ENCODE data around the gene F2RL3.

Gene F2RL3

DNA sequence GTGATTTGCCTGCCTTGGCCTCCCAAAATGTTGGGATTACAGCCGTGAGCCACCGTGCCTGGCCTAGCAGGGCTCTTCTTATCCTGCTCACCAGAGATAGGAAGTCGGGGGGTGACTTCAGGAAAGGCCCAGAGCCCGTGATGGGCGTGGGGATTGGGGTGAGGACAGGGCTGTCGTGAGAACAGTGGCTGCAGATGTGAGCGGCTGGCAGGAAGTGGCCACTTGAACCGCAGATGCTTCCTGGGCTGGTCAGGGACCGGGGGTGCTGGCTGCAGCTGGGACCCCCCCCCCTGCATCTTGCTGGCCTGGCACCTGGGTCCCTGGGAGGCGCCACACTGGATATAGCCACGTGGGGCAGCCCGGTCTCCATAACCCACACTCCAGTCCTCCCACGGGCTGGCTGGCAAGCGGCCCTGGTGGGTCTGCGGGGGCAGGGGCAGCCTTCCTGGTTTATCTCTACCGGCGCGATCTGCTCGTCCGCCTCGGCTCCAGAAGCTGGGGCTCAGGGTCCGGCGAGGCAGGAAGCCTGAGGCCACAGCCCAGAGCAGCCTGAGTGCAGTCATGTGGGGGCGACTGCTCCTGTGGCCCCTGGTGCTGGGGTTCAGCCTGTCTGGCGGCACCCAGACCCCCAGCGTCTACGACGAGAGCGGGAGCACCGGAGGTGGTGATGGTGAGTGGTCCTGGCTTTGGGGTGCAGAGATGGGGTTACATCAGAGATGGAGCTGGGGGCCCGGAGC, at the start of gene F2RL3:
F2RL3 (plus strand) TSS at position 371 of the 737 bp plus-strand sequence; CDS start at position 562, 191 bp downstream.
- no peaks in the 10 kb centered on the region for H3K36me3 ChIP-seq
- TF ChIP-seq, protein P1, sequence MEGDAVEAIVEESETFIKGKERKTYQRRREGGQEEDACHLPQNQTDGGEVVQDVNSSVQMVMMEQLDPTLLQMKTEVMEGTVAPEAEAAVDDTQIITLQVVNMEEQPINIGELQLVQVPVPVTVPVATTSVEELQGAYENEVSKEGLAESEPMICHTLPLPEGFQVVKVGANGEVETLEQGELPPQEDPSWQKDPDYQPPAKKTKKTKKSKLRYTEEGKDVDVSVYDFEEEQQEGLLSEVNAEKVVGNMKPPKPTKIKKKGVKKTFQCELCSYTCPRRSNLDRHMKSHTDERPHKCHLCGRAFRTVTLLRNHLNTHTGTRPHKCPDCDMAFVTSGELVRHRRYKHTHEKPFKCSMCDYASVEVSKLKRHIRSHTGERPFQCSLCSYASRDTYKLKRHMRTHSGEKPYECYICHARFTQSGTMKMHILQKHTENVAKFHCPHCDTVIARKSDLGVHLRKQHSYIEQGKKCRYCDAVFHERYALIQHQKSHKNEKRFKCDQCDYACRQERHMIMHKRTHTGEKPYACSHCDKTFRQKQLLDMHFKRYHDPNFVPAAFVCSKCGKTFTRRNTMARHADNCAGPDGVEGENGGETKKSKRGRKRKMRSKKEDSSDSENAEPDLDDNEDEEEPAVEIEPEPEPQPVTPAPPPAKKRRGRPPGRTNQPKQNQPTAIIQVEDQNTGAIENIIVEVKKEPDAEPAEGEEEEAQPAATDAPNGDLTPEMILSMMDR (IDR thresholded peaks at IDR 0.05; ENCODE audit: low read depth, low read length), result no peak
- H3K4me3 ChIP-seq (ENCODE audit: low read depth, low read length), result no peak within 1 kb of the TSS
- H3K27me3 ChIP-seq (ENCODE audit: insufficient read depth, low read depth, severe bottlenecking), result no peaks in the 10 kb centered on the region
- DNase-seq, result no peak
- no peaks in the 10 kb centered on the region for H3K9me3 ChIP-seq (ENCODE audit: severe bottlenecking)
- no peak within 1 kb of the TSS for H3K27ac ChIP-seq

DNA sequence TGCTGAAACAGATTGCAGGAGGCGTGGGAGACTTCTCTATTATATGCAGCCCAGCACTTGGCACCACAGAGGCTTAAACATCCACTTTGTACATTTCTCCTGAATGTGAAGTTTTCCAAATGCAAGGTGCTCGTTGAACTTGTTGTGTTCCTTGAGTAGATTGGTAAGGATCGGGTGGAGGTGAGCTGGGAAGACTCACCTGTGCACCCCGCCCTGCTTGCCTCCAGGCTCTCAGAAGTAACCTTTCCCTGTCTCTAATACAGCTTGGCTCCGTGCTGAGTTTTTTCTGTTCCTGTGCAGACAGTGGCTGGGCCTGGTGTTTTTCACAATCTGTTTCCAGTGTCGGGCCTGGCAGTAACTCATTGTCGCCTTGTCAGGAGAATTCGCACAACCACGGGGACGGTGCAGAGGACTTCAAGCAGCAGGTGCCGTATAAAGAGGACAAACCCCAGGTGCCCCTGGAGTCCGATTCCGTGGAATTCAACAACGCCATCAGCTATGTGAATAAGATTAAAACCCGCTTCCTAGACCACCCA, 47.3 kb upstream of the F2RL3 start:
- no peak overlapping the region for H3K27ac ChIP-seq
- H3K4me3 ChIP-seq (ENCODE audit: low read depth, low read length), result no peak overlapping the region
- no peaks in the 10 kb centered on the region for H3K9me3 ChIP-seq (ENCODE audit: severe bottlenecking)
- no peak for DNase-seq
- TF ChIP-seq, protein P1 (IDR thresholded peaks at IDR 0.05; ENCODE audit: low read depth, low read length), result no peak
- H3K27me3 ChIP-seq (ENCODE audit: insufficient read depth, low read depth, severe bottlenecking), result no peaks in the 10 kb centered on the region
- peaks cover 74% of the 10 kb centered on the region for H3K36me3 ChIP-seq

DNA sequence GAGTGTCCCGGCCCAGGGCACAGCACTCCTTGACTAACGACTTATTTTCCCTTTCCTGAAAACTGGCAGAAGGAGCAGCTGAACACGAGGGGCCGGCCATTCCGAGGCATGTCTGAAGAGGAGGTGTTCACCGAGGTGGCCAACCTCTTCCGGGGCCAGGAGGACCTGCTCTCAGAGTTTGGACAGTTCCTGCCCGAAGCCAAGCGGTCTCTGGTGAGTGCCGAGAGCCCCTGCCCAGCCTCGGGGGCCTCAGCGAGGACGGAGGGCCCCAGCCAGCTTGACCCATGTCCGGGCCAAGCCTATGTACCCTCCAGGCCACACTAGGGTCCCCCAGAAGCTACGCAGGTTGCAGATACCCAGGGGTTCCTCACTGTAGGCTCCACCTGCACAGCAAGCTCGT, 41.9 kb upstream of the F2RL3 start:
- H3K36me3 ChIP-seq, result peaks cover 85% of the 10 kb centered on the region
- TF ChIP-seq, protein P1 (IDR thresholded peaks at IDR 0.05; ENCODE audit: low read depth, low read length), result no peak
- no peaks in the 10 kb centered on the region for H3K9me3 ChIP-seq (ENCODE audit: severe bottlenecking)
- no peaks in the 10 kb centered on the region for H3K27me3 ChIP-seq (ENCODE audit: insufficient read depth, low read depth, severe bottlenecking)
- no peak overlapping the region for H3K4me3 ChIP-seq (ENCODE audit: low read depth, low read length)
- H3K27ac ChIP-seq, result no peak overlapping the region
- DNase-seq, result no peak

DNA sequence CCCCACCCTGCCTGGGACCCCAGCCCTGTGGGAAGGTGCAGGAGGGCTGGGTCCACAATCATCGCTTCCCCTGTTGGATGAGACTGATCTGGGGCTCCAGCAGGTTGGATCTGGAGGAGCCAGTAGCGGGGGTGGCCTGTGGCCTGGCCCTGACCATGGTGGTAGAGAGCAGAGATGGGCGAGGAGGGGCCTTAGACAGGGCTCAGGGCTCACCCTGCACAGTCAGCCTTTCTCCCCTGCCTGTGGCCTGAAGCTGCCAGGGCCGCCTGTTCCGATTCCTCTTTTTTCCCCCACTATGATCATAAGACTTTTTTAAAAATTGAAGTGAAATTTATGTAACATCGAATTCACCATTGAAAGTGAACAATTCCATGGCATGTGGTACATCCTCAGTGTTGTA, 41.4 kb upstream of the F2RL3 start:
- TF ChIP-seq, protein P1 (IDR thresholded peaks at IDR 0.05; ENCODE audit: low read depth, low read length), result no peak
- peaks cover 84% of the 10 kb centered on the region for H3K36me3 ChIP-seq
- no peak for DNase-seq

DNA sequence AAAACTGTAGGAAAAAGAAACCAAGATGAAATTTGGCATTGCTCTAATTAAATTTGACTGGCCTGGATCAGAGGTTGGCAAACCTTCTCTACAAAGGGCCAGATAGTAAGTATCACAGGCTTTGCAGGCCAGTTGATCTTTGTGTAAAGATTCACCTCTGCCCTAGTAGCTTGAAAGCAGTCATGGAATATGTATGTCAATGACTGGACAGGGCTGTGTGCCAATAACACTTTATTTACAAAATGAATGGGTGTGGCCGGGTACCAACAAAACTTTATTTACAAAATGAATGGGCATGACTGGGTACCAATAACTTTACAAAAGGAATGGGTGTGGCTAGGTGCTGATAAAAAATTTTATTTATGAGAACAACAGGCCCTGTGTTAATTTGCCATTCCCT, 39.6 kb upstream of the F2RL3 start:
- H3K27me3 ChIP-seq (ENCODE audit: insufficient read depth, low read depth, severe bottlenecking), result no peaks in the 10 kb centered on the region
- no peak overlapping the region for H3K4me3 ChIP-seq (ENCODE audit: low read depth, low read length)
- peaks cover 73% of the 10 kb centered on the region for H3K36me3 ChIP-seq
- TF ChIP-seq, protein P1 (IDR thresholded peaks at IDR 0.05; ENCODE audit: low read depth, low read length), result no peak
- H3K27ac ChIP-seq, result no peak overlapping the region
- no peaks in the 10 kb centered on the region for H3K9me3 ChIP-seq (ENCODE audit: severe bottlenecking)
- no peak for DNase-seq

More for the DNA sequence above, 41.4 kb upstream of the F2RL3 start:
- H3K9me3 ChIP-seq (ENCODE audit: severe bottlenecking), result no peaks in the 10 kb centered on the region
- no peak overlapping the region for H3K4me3 ChIP-seq (ENCODE audit: low read depth, low read length)
- no peak overlapping the region for H3K27ac ChIP-seq
- H3K27me3 ChIP-seq (ENCODE audit: insufficient read depth, low read depth, severe bottlenecking), result no peaks in the 10 kb centered on the region
